Nephron (organoid): ENCODE measurements around the gene KLF4.

Experiments
- H3K27ac Mint-ChIP-seq, 3 experiments: 2 replicates each; pipeline ENCODE4 v1.8.0; 2020; ENCODE audit warnings: mixed read lengths in 3 of 3, mild to moderate bottlenecking in 2 of 3, moderate library complexity in 1 of 3
- H3K27me3 Mint-ChIP-seq: 2 replicates; pipeline ENCODE4 v1.8.0; 2021; ENCODE audit warnings: low read depth, mild to moderate bottlenecking, moderate library complexity, mixed read lengths
- H3K36me3 Mint-ChIP-seq: 2 replicates; pipeline ENCODE4 v1.8.0; 2020; ENCODE audit warnings: low read depth, mixed read lengths
- H3K4me1 Mint-ChIP-seq: 2 replicates; pipeline ENCODE4 v1.8.0; 2020; ENCODE audit warnings: mixed read lengths
- H3K4me3 Mint-ChIP-seq, 3 experiments: 2 replicates each; pipeline ENCODE4 v1.8.0; 2020; ENCODE audit warnings: mild to moderate bottlenecking in 3 of 3, mixed read lengths in 3 of 3, moderate library complexity in 2 of 3
- H3K9me3 Mint-ChIP-seq: 2 replicates; pipeline ENCODE4 v1.8.0; 2020; ENCODE audit warnings: mixed read lengths
- CTCF ChIP-seq, 3 experiments: fragments of 200-600 bp; sonication (generic); IDR thresholded peaks; one replicate each; pipeline ENCODE4 v1.5.0; 2021; ENCODE audit warnings: antibody characterized with exemption in 3 of 3; ENCODE audit not compliant: unreplicated experiment in 3 of 3

The KLF4 gene

GRCh38 chr9:107472581-107473340, 16.8 kb downstream of the KLF4 start:
- Mint-ChIP-seq H3K4me1 (no peaks in the 10 kb centered on the region), H3K27me3 (peaks cover 12% of the 10 kb centered on the region), H3K36me3 (no peaks in the 10 kb centered on the region), H3K27ac (no peak overlapping the region), H3K9me3 (no peaks in the 10 kb centered on the region), H3K4me3 (no peak overlapping the region)
- TF ChIP-seq CTCF (IDR thresholded peaks at IDR 0.05; ENCODE audit: unreplicated experiment in 3 of 3), result no peak

DNA sequence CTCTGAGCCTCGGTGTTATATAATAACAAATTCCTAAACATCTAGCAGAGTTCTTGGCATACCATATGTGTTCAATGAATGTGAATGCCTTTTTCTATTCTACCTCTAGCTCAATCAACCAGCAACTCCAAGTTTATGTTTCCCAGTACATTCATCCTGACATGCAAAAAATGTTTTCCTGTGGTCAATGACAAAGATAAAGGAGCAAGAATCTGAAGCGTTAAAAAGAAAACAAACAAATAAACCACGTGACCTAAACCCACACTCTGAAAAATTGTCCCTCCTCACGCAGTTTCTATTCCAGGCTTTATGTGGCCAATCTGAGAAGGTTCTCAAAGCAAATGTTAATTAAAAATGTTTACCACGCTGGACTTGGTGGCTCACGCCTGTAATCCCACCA, 18.0 kb downstream of the KLF4 start:
- H3K4me1 Mint-ChIP-seq, result peaks cover 5% of the 10 kb centered on the region
- peaks cover 21% of the 10 kb centered on the region for H3K27me3 Mint-ChIP-seq
- no peaks in the 10 kb centered on the region for H3K36me3 Mint-ChIP-seq
- no peak for TF ChIP-seq CTCF (IDR thresholded peaks at IDR 0.05; ENCODE audit: unreplicated experiment in 3 of 3)
- no peak overlapping the region for H3K27ac Mint-ChIP-seq
- H3K4me3 Mint-ChIP-seq, result no peak overlapping the region
- H3K9me3 Mint-ChIP-seq, result no peaks in the 10 kb centered on the region

DNA sequence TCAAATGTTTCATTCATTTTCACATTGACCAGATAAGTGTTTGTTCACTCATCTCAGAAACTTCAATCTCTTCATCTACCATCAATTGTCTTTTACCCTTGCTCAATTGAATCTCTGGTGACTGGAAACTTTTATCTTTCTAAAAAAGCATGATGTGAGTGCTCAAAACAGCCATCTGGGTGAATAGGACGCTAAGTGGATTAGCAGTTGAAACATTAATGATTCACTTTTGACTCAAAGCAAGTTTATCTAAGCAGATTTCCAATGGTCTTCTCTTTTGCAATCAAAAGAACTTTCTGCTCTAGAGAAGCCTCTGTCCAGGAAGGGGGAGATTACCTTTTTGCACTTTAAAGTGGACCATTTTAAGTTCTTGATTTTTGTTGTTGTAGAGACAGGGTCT, 22.2 kb downstream of the KLF4 start:
- peak overlapping the region in 1 of 3 experiments; percentile 31 for H3K4me3 Mint-ChIP-seq
- H3K36me3 Mint-ChIP-seq, result no peaks in the 10 kb centered on the region
- H3K27me3 Mint-ChIP-seq, result peaks cover 51% of the 10 kb centered on the region
- H3K27ac Mint-ChIP-seq, result no peak overlapping the region
- peaks cover 14% of the 10 kb centered on the region for H3K4me1 Mint-ChIP-seq
- H3K9me3 Mint-ChIP-seq, result no peaks in the 10 kb centered on the region
- no peak for TF ChIP-seq CTCF (IDR thresholded peaks at IDR 0.05; ENCODE audit: unreplicated experiment in 3 of 3)

DNA sequence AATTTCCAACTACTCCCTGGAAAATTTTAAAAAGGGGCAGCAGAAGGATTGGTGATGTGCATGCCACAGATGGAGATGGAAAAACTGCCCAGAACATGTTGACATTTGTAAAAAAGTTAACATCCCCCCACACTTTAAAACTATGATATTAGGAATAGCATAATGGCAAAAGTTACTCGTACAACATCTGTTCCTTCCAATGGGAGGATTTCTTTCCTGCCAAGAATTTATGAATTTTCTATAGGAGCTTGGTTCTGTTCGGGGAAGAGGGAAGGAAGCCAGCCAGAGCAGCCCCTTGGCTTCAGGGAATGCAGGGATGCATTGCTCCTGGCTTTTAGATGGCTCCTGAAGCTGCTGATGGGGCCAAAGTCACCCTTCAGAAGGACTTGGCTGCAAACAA, 22.7 kb downstream of the KLF4 start:
- TF ChIP-seq CTCF (IDR thresholded peaks at IDR 0.05; ENCODE audit: unreplicated experiment in 3 of 3), result no peak
- no peaks in the 10 kb centered on the region for H3K9me3 Mint-ChIP-seq
- H3K27ac Mint-ChIP-seq, result peak overlapping the region in 1 of 3 experiments; percentile 9
- H3K4me3 Mint-ChIP-seq, result peak overlapping the region; percentile 71 to 85 (median 83)
- H3K36me3 Mint-ChIP-seq, result no peaks in the 10 kb centered on the region
- peaks cover 57% of the 10 kb centered on the region for H3K27me3 Mint-ChIP-seq
- H3K4me1 Mint-ChIP-seq, result peaks cover 14% of the 10 kb centered on the region

GRCh38 chr9:107465467-107466451, 23.8 kb downstream of the KLF4 start:
- H3K27ac Mint-ChIP-seq, result no peak overlapping the region
- H3K27me3 Mint-ChIP-seq, result peaks cover 66% of the 10 kb centered on the region
- H3K36me3 Mint-ChIP-seq, result no peaks in the 10 kb centered on the region
- H3K9me3 Mint-ChIP-seq, result no peaks in the 10 kb centered on the region
- TF ChIP-seq CTCF (IDR thresholded peaks at IDR 0.05; ENCODE audit: unreplicated experiment in 3 of 3), result peak; percentile 88 to 91 (median 89)
- H3K4me1 Mint-ChIP-seq, result peaks cover 14% of the 10 kb centered on the region
- peak overlapping the region; percentile 83 to 85 (median 84) for H3K4me3 Mint-ChIP-seq
